HG02938 (cell line): Measurements from ENCODE around the gene LCAT.
"Not testable (repeated sequence)": the region's sequence is repeated elsewhere in the genome, so short reads cannot be mapped to it uniquely, and the experiment has no call there.

ENCODE experiments used
- ATAC-seq: cut with Tn5 transposase; IDR thresholded peaks from one replicate; pipeline ENCODE4 v1.9.1; 2021; ENCODE audit warnings: mild to moderate bottlenecking, moderate library complexity; ENCODE audit not compliant: unreplicated experiment

Gene LCAT

GRCh38 chr16:67933805-67934204, 10.1 kb downstream of the LCAT start:
- no peak for ATAC-seq

GRCh38 chr16:67932462-67932840, 11.5 kb downstream of the LCAT start:
- ATAC-seq = no peak

- no peak for ATAC-seq
Observed at GRCh38 chr16:67931712-67932461, 12.0 kb downstream of the LCAT start, which contains the start of gene CTRL. TSS of gene CTRL (minus strand) at chr16:67931862. CDS start at chr16:67931852, 10 bp downstream.

- no peak for ATAC-seq
Observed at GRCh38 chr16:67930678-67931211, 13.2 kb downstream of the LCAT start.

- no peak for ATAC-seq
Observed at GRCh38 chr16:67930191-67930590, 13.7 kb downstream of the LCAT start.

- no peak for ATAC-seq
Observed at GRCh38 chr16:67928561-67929364, 15.2 kb downstream of the LCAT start.

GRCh38 chr16:67928147-67928546, 15.8 kb downstream of the LCAT start:
- no peak for ATAC-seq

GRCh38 chr16:67927131-67927941, 16.6 kb downstream of the LCAT start:
- ATAC-seq = no peak

GRCh38 chr16:67926181-67926750, 17.7 kb downstream of the LCAT start:
- no peak for ATAC-seq

- no peak for ATAC-seq
Observed at GRCh38 chr16:67924140-67924906, 19.6 kb downstream of the LCAT start.

- ATAC-seq = no peak
Observed at GRCh38 chr16:67923414-67924116, 20.4 kb downstream of the LCAT start.

- no peak for ATAC-seq
Observed at GRCh38 chr16:67922740-67923139, 21.2 kb downstream of the LCAT start.

GRCh38 chr16:67922221-67922620, 21.7 kb downstream of the LCAT start:
- ATAC-seq = no peak

- ATAC-seq = no peak
Observed at GRCh38 chr16:67919622-67920221, 24.2 kb downstream of the LCAT start.

- no peak for ATAC-seq
Observed at GRCh38 chr16:67917852-67918236, 26.1 kb downstream of the LCAT start.

GRCh38 chr16:67917140-67917851, 26.6 kb downstream of the LCAT start:
- no peak for ATAC-seq

- no peak for ATAC-seq
Observed at GRCh38 chr16:67915831-67916723, 27.8 kb downstream of the LCAT start.

- ATAC-seq = not testable (repeated sequence)
Observed at GRCh38 chr16:67915496-67915769, 28.5 kb downstream of the LCAT start.
